GM18502 (cell line): ENCODE measurements around the gene KRT86.

Experiments used
- ATAC-seq: cut with Tn5 transposase; IDR thresholded peaks from one replicate; pipeline ENCODE4 v1.9.1; 2021; ENCODE audit warnings: mild to moderate bottlenecking; ENCODE audit not compliant: unreplicated experiment, poor library complexity

Gene KRT86

DNA sequence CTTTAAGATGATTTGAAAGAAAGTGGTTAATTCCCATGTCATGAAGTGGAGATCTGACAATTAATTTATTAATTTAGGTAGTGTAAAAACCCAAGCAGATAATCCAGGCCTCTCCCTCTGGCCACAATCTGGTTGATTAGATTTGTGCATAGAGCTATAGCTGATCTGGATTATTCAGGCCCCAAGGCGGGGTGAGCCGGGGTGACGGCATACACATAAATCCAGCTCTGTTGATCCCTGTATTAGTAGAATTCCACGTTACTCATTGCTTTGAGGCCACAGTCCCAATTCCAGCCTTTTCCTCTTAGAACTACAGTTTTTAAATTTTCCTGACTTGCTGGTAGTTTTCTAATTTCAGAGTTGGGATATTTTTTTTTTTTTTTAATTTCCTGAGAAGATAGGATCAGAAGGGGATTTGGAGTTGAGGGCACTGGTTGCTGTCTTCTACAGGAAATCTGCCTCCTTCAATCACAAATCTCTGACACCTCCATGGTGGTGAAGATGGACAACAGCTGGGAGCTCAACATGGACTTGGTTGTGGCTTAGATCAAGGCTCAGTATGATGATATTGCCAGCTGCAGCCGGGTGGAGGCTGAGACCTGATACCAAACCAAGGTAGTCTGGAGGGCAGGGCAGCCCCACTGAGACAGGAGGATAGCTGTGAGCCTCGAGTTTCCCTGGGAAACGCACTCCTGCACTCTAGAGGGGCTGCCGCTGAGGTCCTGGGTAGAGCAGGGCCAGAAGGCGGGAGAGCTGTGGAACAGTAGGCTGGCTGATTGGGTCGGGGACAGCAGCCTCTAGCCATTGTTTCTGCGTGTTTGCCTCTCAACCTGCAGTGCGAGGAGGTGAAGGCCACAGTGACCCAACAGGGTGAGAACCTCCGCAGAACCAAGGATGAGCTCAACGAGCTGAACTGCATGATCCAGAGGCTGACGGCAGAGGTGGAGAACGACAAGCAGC lies 73.4 kb downstream of the KRT86 start:
- ATAC-seq = no peak

DNA sequence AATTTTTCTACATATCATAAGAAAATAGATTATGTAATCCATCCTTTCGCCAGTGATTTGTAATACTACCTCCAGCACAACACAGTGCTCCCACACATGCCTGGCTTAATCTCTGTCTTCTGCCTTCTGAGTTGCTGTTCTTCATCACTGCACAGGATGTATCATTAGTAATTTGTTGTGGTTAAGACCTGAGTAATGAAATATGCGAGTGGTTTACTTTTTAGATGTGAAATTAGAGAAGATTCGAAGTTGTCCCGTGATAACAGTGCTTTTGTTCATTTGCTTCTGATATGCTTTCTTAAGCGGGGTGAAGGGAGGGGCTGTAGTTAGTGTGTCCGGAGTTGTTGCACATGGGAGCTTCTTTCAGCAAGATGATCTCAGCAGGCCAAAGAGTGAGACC lies 74.8 kb downstream of the KRT86 start:
- no peak for ATAC-seq

DNA sequence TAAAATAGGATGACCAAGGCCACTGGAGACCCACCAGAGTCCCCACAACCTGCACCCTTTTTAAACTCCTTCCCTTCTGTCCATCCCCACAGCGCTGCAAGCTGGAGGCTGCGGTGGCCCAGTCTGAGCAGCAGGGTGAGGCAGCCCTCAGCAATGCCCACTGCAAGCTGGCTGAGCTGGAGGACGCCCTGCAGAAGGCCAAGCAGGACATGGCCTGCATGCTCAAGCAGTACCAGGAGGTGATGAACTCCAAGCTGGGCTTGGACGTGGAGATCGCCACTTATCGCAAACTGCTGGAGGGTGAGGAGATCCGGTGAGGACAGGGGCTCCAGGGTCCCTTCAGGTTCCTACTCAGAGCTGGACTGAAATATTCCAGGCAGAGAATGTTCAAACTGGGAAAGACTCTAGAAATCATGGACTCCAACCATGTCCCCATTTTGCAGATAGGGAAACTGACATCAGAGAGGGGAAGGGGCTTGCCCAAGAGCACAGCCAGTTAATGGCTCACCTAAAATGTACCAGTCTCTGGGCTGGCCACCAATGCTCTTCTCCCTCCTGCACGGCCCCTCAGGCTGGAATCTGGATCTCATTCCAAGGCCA lies 75.7 kb downstream of the KRT86 start:
- no peak for ATAC-seq

DNA sequence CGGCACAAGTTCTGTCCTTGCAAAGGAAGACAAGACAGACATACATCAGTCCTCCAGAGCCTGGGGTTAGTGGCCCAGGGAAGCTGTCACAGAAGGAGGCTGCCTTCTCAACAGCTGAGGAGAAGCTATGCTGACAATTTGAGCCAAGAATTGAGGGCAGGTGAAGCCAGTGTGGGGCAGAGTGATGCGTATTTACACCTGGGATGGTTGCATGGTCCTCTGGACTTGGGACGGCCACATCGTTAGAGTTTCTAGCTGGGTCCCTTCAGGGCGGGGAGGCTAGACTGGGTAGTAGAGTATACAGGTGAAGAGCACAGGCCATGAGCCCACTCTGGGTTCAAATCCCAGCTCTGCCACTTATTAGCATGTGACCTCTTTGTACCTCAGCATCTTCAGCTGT lies 76.3 kb downstream of the KRT86 start:
- ATAC-seq = no peak

DNA sequence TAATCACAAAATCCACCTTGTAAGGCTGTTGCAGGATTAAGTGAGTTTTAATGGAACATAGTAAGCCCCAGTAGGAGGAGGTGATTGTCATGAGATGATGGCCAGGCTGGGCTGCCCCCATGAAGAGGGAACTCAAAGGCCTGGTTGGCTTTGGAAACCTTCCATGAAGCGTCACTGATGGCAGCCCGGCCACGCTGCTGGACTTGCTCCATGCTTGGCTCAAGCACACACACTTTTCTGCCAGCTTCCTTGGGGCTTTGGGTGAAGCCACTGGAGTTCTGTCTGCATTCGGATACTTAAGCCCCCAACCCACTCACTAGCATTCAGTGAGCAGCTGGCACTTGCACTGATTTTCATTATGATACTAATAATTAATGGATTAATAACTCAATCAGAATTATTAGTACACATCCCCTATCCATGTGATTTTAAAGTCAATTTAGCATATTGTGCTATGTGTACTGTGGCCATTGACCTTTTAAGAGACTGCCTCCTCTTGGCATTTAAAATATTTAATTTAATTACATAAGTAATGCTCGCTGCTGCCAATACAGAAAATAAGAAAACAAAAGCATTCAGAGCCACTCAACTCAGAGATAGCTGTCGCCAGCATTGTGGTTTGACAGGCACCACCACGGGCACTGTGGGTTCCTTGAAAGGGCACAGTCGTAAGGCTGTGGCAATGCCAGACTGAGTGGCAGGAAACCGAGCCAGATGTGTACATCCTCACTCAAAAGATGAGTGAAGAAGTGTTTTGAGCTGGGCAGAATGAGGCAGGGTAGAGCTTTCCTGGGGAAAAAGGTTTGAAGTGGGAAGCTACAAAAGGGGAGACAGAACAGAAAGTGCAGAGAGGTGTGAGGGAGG lies 77.0 kb downstream of the KRT86 start:
- no peak for ATAC-seq

DNA sequence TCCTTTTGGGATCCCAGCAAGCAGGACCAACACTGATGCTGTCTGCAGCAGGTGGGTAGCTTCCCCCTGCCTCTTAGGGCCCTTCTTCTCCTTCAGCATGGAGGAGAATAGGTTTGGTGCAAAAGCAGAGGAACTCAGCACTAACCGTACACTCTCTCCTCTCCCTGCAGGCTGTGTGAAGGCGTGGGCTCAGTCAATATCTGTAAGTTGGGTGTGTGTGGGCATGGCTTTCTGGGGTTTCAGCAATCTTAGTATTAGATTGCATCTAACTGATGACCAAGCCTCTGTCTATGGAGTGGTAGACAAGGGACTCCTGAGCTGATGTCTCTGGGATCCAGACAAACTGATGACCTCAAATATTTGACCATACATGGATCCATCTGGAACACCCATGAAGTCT lies 78.5 kb downstream of the KRT86 start:
- ATAC-seq = no peak

DNA sequence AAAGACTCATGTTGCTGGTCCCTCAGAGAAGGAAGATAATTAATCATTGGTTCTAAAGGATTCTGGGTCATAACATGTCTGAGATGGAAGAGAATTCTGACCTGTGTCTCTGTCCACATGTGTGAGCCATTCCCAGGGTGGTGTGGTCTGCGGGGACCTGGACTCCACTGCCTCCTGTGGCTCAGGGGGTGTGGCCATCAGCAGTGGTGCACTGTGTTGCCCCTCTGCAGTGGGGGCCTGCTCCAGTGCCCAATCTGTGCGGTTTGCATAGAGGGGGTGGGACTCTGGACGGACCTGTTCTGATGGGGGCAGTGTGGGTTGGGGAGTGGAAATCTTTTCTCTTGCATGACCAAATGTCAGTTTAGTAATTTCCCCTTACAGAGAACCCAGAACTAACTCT lies 79.3 kb downstream of the KRT86 start:
- no peak for ATAC-seq

DNA sequence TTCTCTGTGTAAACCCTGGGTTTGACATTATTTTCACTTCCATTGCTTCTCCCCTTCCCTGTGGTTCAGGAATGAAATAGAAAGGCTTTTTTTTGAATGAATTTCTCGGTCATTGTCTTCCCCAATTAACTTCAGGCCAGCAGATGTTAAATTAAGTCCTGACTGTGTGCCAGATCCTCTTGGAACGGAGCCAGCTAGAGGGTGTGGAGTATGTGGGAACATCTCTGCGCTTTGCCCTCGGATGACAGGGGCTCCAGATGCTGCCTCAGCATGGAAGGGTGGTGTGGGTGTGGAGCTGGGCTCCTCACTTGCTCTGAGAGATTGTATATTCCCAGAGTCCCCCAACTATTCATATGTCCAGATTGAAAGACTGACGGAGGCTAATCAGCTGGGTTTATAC lies 79.8 kb downstream of the KRT86 start:
- ATAC-seq = no peak

DNA sequence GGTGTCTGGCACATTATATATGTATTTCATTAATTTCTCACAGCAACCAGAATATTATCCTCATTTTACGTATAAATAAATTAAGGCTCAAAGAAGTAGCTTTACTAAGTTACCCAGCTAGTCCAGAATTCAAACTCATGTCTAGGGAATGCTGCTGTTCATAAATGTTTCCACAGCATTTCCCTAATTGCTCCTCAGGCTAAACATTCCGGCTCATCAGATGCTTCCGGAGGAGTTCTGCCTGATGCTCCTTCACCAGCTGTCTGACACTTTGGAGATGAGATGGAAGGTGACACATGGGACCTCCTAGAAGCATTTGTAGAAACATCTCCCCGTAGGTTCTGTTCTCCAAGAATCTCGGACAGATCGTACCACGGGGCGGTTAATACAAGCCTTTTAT lies 80.7 kb downstream of the KRT86 start:
- no peak for ATAC-seq

DNA sequence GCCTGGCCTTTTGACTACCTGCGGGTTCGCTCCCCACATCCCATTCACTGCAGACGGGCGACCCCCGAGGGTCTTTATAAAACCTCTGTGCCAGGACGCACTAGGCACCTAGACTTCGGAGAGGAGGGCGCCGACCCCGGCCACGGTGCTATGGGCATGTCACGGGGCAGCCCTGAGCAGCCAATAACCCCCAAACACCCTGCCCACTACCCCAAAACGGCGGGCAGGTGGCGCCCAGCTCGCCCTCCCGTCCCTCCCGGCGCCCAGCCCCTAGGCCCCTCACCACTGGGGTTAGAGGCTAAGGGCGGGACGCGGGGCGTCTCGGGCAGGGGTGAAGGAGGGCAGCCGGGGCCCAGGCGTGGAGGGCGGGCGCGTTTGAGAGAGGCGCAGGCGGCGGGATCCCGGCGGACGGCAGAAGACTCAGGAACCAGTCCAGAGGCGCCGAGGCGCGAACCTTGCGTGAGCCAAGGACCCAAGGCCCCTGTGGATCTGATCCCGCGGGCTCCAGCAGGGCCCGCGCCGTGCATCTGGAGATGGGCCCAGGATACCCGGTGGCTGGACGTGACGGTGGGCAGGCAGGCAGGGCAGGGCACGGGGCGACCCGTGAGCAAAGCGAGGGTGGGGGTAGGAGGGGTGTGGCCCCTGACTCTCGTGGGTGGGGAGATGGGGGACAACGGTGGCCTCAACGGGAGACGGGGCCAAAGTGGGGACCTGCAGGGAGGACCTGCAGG lies 81.8 kb downstream of the KRT86 start:
- no peak for ATAC-seq

DNA sequence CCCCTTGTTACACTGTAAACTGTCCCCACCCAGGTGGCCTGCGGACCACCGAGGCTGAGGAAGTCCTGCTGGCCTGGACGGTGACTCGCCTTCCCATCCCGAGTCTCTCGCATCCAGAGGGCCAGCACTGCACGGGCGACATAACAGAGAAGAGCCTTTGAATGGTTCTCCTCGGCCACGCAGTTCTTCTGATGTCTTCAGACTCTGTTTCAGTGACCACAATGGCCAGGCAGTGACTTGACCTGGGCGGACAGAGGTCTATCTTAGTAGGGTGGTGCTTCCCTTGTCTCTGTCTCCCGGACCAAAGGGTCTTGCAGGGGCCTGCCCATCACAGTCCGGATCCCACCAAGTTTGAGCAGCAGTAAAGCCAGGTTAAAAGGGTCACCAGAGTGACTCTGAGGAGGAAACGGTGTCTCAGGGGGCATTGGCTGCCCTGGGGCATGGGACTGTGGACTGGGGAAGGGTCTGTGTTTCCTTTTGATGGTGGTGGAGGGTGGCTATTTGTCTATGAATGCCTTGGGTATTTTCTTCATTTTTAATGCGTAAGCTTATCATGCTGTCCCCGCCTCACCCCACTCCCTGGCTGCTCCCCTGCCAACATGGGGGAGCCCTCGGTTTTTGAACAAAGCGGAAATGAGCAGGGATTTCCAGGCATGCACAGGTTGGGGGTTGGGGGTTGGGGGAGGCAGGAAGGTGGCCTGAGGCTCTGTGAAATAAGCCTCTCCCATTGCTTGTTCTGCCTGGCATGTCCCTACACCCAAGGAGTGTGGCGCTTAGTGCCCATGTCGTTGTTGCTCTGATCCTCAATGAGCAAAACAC lies 82.5 kb downstream of the KRT86 start:
- ATAC-seq = no peak
